SU-DHL-6 (cell line): ENCODE measurements around the gene TCF23.

Experiments used
- H2AFZ ChIP-seq: fragments of 200-600 bp; sonication (generic); 2 replicates; pipeline ENCODE4 v1.6.1; 2014; ENCODE audit warnings: low read depth, mild to moderate bottlenecking, moderate library complexity, mixed read lengths, antibody characterized with exemption, low read length; ENCODE audit not compliant: severe bottlenecking
- H3F3A ChIP-seq: fragments of 200-600 bp; shearing (Covaris generic); 2 replicates; pipeline ENCODE4 v1.6.0; 2016; ENCODE audit warnings: antibody characterized with exemption, mild to moderate bottlenecking; ENCODE audit not compliant: insufficient read depth
- H3K27ac ChIP-seq: fragments of 200-600 bp; sonication (generic); 2 replicates; pipeline ENCODE4 v1.5.1; 2016; ENCODE audit warnings: low read depth, mild to moderate bottlenecking, low read length, moderate library complexity, mixed read lengths
- H3K27me3 ChIP-seq: fragments of 200-600 bp; sonication (generic), shearing (Covaris generic); 2 replicates; pipeline ENCODE4 v1.6.0; 2014; ENCODE audit warnings: mild to moderate bottlenecking, low read length
- H3K36me3 ChIP-seq: fragments of 200-600 bp; sonication (generic); 2 replicates; pipeline ENCODE4 v1.6.1; 2014; ENCODE audit warnings: mild to moderate bottlenecking, low read length, mixed read lengths
- H3K4me2 ChIP-seq: fragments of 300-600, 200-600 bp; shearing (Covaris generic), sonication (generic); 2 replicates; pipeline ENCODE4 v1.6.0; 2014; ENCODE audit warnings: low read length, low read depth, mild to moderate bottlenecking; ENCODE audit not compliant: poor library complexity, severe bottlenecking
- H3K4me3 ChIP-seq: fragments of 200-600 bp; sonication (generic); 2 replicates; pipeline ENCODE4 v1.5.1; 2014; ENCODE audit warnings: antibody characterized with exemption, low read length, mild to moderate bottlenecking, mixed read lengths; ENCODE audit not compliant: insufficient read depth, poor library complexity, severe bottlenecking
- H3K79me2 ChIP-seq: fragments of 200-600 bp; sonication (generic); 2 replicates; pipeline ENCODE4 v1.6.1; 2014; ENCODE audit warnings: mild to moderate bottlenecking, low read length, moderate library complexity; ENCODE audit not compliant: insufficient read depth
- H3K9ac ChIP-seq: fragments of 200-600 bp; sonication (generic); 2 replicates; pipeline ENCODE4 v1.7.0; 2014; ENCODE audit warnings: mild to moderate bottlenecking, low read length
- H3K9me2 ChIP-seq: fragments of 200-600 bp; sonication (generic); replicated peaks from 2 replicates; pipeline ENCODE4 v1.6.1; 2014; ENCODE audit warnings: low read length; ENCODE audit not compliant: insufficient read depth
- H3K9me3 ChIP-seq: fragments of 200-600 bp; sonication (generic); 2 replicates; pipeline ENCODE4 v1.6.1; 2014; ENCODE audit warnings: low read length, mixed read lengths; ENCODE audit not compliant: insufficient read depth
- H4K20me1 ChIP-seq: fragments of 200-600 bp; sonication (generic); 2 replicates; pipeline ENCODE4 v1.6.1; 2014; ENCODE audit warnings: low read depth, mild to moderate bottlenecking, antibody characterized with exemption, low read length, moderate library complexity, mixed read lengths
- EZH2phosphoT487 ChIP-seq: fragments of 200-600 bp; sonication (generic), shearing (Covaris generic); conservative IDR thresholded peaks from 2 replicates; pipeline ENCODE4 v1.6.1; 2018; ENCODE audit warnings: mild to moderate bottlenecking, antibody characterized with exemption, low read length, moderate library complexity, mixed read lengths
- TF ChIP-seq, protein P1 (sequence below): fragments of 200-600 bp; sonication (generic); IDR thresholded peaks from one replicate; pipeline ENCODE4 v1.5.1; 2017; ENCODE audit warnings: antibody characterized with exemption, mild to moderate bottlenecking, low read length, moderate library complexity; ENCODE audit not compliant: insufficient read depth, poor library complexity, severe bottlenecking

TCF23 gene

DNA sequence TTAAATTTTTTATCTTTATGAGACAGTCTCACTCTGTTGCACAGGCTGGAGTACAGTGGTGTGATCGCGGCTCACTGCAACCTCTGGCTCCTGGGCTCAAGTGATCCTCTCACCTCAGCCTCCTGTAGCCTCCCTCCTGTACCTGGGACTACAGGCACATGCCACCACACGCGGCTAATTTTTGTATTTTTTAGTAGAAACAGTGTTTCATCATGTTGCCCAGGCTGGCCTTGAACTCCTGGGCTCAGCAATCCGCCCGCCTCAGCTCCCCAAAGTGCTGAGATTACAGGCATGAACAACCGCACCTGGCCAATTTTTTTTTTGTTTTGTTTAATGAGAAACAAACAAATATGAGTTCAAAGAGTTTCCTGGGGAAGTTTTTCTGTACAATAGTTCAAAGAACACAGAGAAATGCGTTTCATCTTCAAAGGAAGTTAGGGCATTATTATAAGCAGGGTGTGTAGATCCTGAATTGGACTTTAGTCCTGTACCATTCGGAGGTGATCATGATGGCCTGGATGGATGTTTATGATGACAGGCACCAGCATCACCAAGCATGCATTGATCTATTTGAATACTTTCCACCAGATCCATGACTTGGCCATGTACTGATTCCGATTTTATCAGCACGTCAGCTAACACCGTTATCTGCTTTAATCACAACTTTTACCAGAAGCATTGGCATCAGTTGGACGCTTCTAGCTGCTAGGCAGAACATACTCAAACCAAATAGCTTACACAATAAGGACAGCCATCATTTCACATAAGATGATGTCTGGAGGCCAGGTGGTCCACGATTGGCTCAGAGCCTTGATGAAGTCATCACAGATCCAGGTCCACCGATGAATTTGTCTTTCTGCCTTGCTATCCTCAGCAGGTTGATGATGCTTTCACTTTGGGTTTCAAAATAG is 28.9 kb downstream of the TCF23 start:
- Histone ChIP-seq H3K36me3 (no peaks in the 10 kb centered on the region), H3K9me2 (no peaks in the 10 kb centered on the region), H3K27me3 (no peaks in the 10 kb centered on the region), H3F3A (no peaks in the 10 kb centered on the region), H3K4me3 (no peak overlapping the region), H3K9ac (no peak overlapping the region), H4K20me1 (no peaks in the 10 kb centered on the region), H3K79me2 (no peaks in the 10 kb centered on the region), H3K27ac (no peak overlapping the region), H2AFZ (no peak overlapping the region), H3K9me3 (no peaks in the 10 kb centered on the region), H3K4me2 (no peak overlapping the region)
- TF ChIP-seq, protein P1, sequence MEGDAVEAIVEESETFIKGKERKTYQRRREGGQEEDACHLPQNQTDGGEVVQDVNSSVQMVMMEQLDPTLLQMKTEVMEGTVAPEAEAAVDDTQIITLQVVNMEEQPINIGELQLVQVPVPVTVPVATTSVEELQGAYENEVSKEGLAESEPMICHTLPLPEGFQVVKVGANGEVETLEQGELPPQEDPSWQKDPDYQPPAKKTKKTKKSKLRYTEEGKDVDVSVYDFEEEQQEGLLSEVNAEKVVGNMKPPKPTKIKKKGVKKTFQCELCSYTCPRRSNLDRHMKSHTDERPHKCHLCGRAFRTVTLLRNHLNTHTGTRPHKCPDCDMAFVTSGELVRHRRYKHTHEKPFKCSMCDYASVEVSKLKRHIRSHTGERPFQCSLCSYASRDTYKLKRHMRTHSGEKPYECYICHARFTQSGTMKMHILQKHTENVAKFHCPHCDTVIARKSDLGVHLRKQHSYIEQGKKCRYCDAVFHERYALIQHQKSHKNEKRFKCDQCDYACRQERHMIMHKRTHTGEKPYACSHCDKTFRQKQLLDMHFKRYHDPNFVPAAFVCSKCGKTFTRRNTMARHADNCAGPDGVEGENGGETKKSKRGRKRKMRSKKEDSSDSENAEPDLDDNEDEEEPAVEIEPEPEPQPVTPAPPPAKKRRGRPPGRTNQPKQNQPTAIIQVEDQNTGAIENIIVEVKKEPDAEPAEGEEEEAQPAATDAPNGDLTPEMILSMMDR, result no peak
- TF ChIP-seq EZH2phosphoT487, result no peak

- Histone ChIP-seq H3K9ac (no peak overlapping the region), H3K9me3 (no peaks in the 10 kb centered on the region), H3F3A (no peaks in the 10 kb centered on the region), H3K4me3 (no peak overlapping the region), H4K20me1 (no peaks in the 10 kb centered on the region), H3K79me2 (no peaks in the 10 kb centered on the region), H2AFZ (no peak overlapping the region), H3K9me2 (no peaks in the 10 kb centered on the region), H3K27me3 (no peaks in the 10 kb centered on the region), H3K27ac (no peak overlapping the region), H3K36me3 (no peaks in the 10 kb centered on the region), H3K4me2 (no peak overlapping the region)
- no peak for TF ChIP-seq EZH2phosphoT487
- TF ChIP-seq, protein P1, result no peak
Measured at GRCh38 chr2:27178469-27178868, 29.7 kb downstream of the TCF23 start.

- no peaks in the 10 kb centered on the region for H3K36me3 ChIP-seq
- no peaks in the 10 kb centered on the region for H4K20me1 ChIP-seq
- H3K4me2 ChIP-seq, result no peak overlapping the region
- no peaks in the 10 kb centered on the region for H3F3A ChIP-seq
- no peak overlapping the region for H3K4me3 ChIP-seq
- H2AFZ ChIP-seq, result no peak overlapping the region
- TF ChIP-seq, protein P1, result no peak
- TF ChIP-seq EZH2phosphoT487, result no peak
- no peaks in the 10 kb centered on the region for H3K27me3 ChIP-seq
- H3K79me2 ChIP-seq, result no peaks in the 10 kb centered on the region
- H3K9ac ChIP-seq, result no peak overlapping the region
- no peaks in the 10 kb centered on the region for H3K9me3 ChIP-seq
- H3K27ac ChIP-seq, result no peak overlapping the region
- no peaks in the 10 kb centered on the region for H3K9me2 ChIP-seq
Measured at GRCh38 chr2:27179344-27180000, 30.7 kb downstream of the TCF23 start.
